CD4-positive, alpha-beta T cell (primary cell): ENCODE measurements around the gene LRRC14B. TPM values are rescaled to one million over a fixed set of nuclear protein-coding genes. Genes with fewer than 3 reads are reported as not detected.
"Not testable (repeated sequence)": the region's sequence is repeated elsewhere in the genome, so short reads cannot be mapped to it uniquely, and the experiment has no call there.

Source experiments
- ATAC-seq: fragments of 200-7000 bp; cut with Tn5 transposase; one replicate; pipeline ENCODE4 v1.10.0; 2022; ENCODE audit warnings: mild to moderate bottlenecking; ENCODE audit not compliant: poor library complexity
- CTCF ChIA-PET: fragments of 350-600 bp; sonication (Branson Sonifier 250); formaldehyde crosslinking; loops from one replicate; lab custom pipeline; 2021; ENCODE audit warnings: antibody characterized with exemption, inconsistent platforms; lab: Charles Lee
- POLR2A ChIA-PET: fragments of 350-600 bp; sonication (Branson Sonifier 250); formaldehyde crosslinking; loops from one replicate; lab custom pipeline; 2021; ENCODE audit warnings: antibody characterized with exemption, inconsistent platforms; lab: Charles Lee
- DNase-seq, 14 experiments: peaks; one replicate each; pipeline ENCODE4 v3.0.0-alpha.2; 2013 to 2020; ENCODE audit warnings: mixed read lengths in 2 of 14
- H3K27ac ChIP-seq, 2 donors: one replicate each; pipeline versions ENCODE4 v1.5.1 to v1.7.0; 2013; ENCODE audit warnings: low read length in 2 of 2, low read depth in 1 of 2, mild to moderate bottlenecking in 1 of 2
- H3K27me3 ChIP-seq, 2 experiments: 1 replicate in 1 of 2; 2 replicates in 1 of 2; pipeline versions ENCODE4 v1.6.1 to v1.7.0; 2013; ENCODE audit warnings: low read length in 2 of 2, control low read depth in 1 of 2, mild to moderate bottlenecking in 1 of 2, moderate library complexity in 1 of 2; ENCODE audit not compliant: insufficient read depth in 2 of 2, control insufficient read depth in 1 of 2
- H3K36me3 ChIP-seq: one replicate; pipeline ENCODE4 v1.6.1; 2013; ENCODE audit warnings: low read length, control low read depth; ENCODE audit not compliant: insufficient read depth
- H3K4me1 ChIP-seq: one replicate; pipeline ENCODE4 v1.6.1; 2013; ENCODE audit warnings: low read length, control low read depth; ENCODE audit not compliant: insufficient read depth
- H3K4me3 ChIP-seq: one replicate; pipeline ENCODE4 v1.5.1; 2013; ENCODE audit warnings: mild to moderate bottlenecking, low read length, moderate library complexity
- H3K9me3 ChIP-seq, 2 experiments: 1 replicate in 1 of 2; 2 replicates in 1 of 2; pipeline versions ENCODE4 v1.6.1 to v1.7.0; 2013; ENCODE audit warnings: low read length in 2 of 2, mild to moderate bottlenecking in 2 of 2, control low read depth in 1 of 2, moderate library complexity in 1 of 2; ENCODE audit not compliant: control insufficient read depth in 1 of 2, insufficient read depth in 1 of 2
- H3K27ac Mint-ChIP-seq: one replicate; pipeline ENCODE4 v1.8.0; 2020; ENCODE audit warnings: mixed read lengths
- H3K27me3 Mint-ChIP-seq: one replicate; pipeline ENCODE4 v1.8.0; 2021; ENCODE audit warnings: mixed read lengths
- H3K36me3 Mint-ChIP-seq: one replicate; pipeline ENCODE4 v1.8.0; 2021; ENCODE audit warnings: low read depth, mixed read lengths
- H3K4me1 Mint-ChIP-seq: one replicate; pipeline ENCODE4 v1.8.0; 2021; ENCODE audit warnings: low read depth, mixed read lengths
- H3K4me3 Mint-ChIP-seq: one replicate; pipeline ENCODE4 v1.8.0; 2020; ENCODE audit warnings: mild to moderate bottlenecking, mixed read lengths
- H3K9me3 Mint-ChIP-seq: one replicate; pipeline ENCODE4 v1.8.0; 2020; ENCODE audit warnings: mixed read lengths
- CTCF ChIP-seq: fragments of 200-600 bp; IDR thresholded peaks from one replicate; pipeline ENCODE4 v1.8.0; 2022; ENCODE audit warnings: antibody characterized with exemption, mild to moderate bottlenecking
- intact Hi-C, 2 experiments: fragments of 100-400 bp; cut with DNase I in 1 of 2; cut with micrococcal nuclease in 1 of 2; formaldehyde crosslinking; loops; one replicate each; pipeline versions ENCODE4 v1.15.1 to v1.9.0; 2023 to 2025; cut with DNase I, micrococcal nuclease
- total RNA-seq, 174 experiments: library from RNA in 2 of 174; stranded (reverse) in 2 of 174; gene quantifications; one replicate each; pipeline ENCODE4 v1.2.3 and lab custom pipeline; 2021 to 2026

The LRRC14B gene
- total RNA-seq, 2 experiments from 2014 or later, result 0.14 TPM; not detected in 1

- no peak for DNase-seq
- Histone ChIP-seq H3K36me3 (peaks cover 47% of the 10 kb centered on the region), H3K4me3 (no peak overlapping the region), H3K4me1 (peaks cover 26% of the 10 kb centered on the region), H3K27me3 (no peaks in the 10 kb centered on the region), H3K9me3 (no peaks in the 10 kb centered on the region), H3K27ac (peak overlapping the region in 1 of 2 donors; percentile 19)
- H3K4me1 Mint-ChIP-seq, result peaks cover 42% of the 10 kb centered on the region
- POLR2A ChIA-PET, result no interaction called here
- no peaks in the 10 kb centered on the region for H3K27me3 Mint-ChIP-seq
- H3K36me3 Mint-ChIP-seq, result peaks cover 79% of the 10 kb centered on the region
- no peak overlapping the region for H3K27ac Mint-ChIP-seq
- intact Hi-C loops, result loop anchor here in 1 of 2 experiments (5.0 kb wide), 1 partner anchor 249 kb away; no protein-coding TSS in a partner anchor
- ATAC-seq, result no peak
- CTCF ChIA-PET, result no interaction called here
- H3K9me3 Mint-ChIP-seq, result no peaks in the 10 kb centered on the region
- no peak overlapping the region for H3K4me3 Mint-ChIP-seq
- no peak for TF ChIP-seq CTCF
These were observed 32.5 kb downstream of the LRRC14B start for GRCh38 chr5:223791-224190.

GRCh38 chr5:225334-225733 is 34.0 kb downstream of the LRRC14B start:
- H3K27ac ChIP-seq, result no peak overlapping the region
- peaks cover 62% of the 10 kb centered on the region for H3K36me3 ChIP-seq
- ChIA-PET CTCF (no interaction called here), POLR2A (no interaction called here)
- H3K4me3 ChIP-seq, result no peak overlapping the region
- Mint-ChIP-seq H3K9me3 (no peaks in the 10 kb centered on the region), H3K36me3 (peaks cover 77% of the 10 kb centered on the region), H3K27ac (peak overlapping the region; percentile 62), H3K4me1 (peaks cover 28% of the 10 kb centered on the region), H3K27me3 (no peaks in the 10 kb centered on the region), H3K4me3 (peak overlapping the region; percentile 20)
- H3K27me3 ChIP-seq, result no peaks in the 10 kb centered on the region
- no peak for TF ChIP-seq CTCF
- intact Hi-C loops, result no loop called here
- ATAC-seq (no peak), DNase-seq (no peak)
- no peaks in the 10 kb centered on the region for H3K9me3 ChIP-seq
- peaks cover 26% of the 10 kb centered on the region for H3K4me1 ChIP-seq

- H3K4me3 Mint-ChIP-seq, CTCF ChIA-PET, H3K9me3 Mint-ChIP-seq, H3K27ac ChIP-seq, intact Hi-C loops, H3K9me3 ChIP-seq, H3K27ac Mint-ChIP-seq, H3K27me3 Mint-ChIP-seq, H3K27me3 ChIP-seq, ATAC-seq, DNase-seq, H3K4me3 ChIP-seq, POLR2A ChIA-PET: not testable (repeated sequence)
- Mint-ChIP-seq H3K4me1 (peaks cover 12% of the 10 kb centered on the region), H3K36me3 (peaks cover 86% of the 10 kb centered on the region)
- Histone ChIP-seq H3K36me3 (peaks cover 80% of the 10 kb centered on the region), H3K4me1 (peaks cover 11% of the 10 kb centered on the region)
These were observed 36.1 kb downstream of the LRRC14B start for GRCh38 chr5:227375-227774.

- peaks cover 1% of the 10 kb centered on the region for H3K4me1 ChIP-seq
- POLR2A ChIA-PET, result no interaction called here
- DNase-seq, result no peak
- peaks cover 92% of the 10 kb centered on the region for H3K36me3 ChIP-seq
- no peak for TF ChIP-seq CTCF
- no peaks in the 10 kb centered on the region for H3K27me3 ChIP-seq
- Mint-ChIP-seq H3K27ac (no peak overlapping the region), H3K4me1 (no peaks in the 10 kb centered on the region), H3K9me3 (no peaks in the 10 kb centered on the region), H3K36me3 (peaks cover 92% of the 10 kb centered on the region), H3K27me3 (no peaks in the 10 kb centered on the region), H3K4me3 (no peak overlapping the region)
- no peak for ATAC-seq
- intact Hi-C loops, result no loop called here
- H3K9me3 ChIP-seq, result no peaks in the 10 kb centered on the region
- no peak overlapping the region for H3K27ac ChIP-seq
- CTCF ChIA-PET, result no interaction called here
- no peak overlapping the region for H3K4me3 ChIP-seq
These were observed 37.6 kb downstream of the LRRC14B start for GRCh38 chr5:228886-229285.
